GM18517 (cell line): Measurements from ENCODE around the gene IFI27L1.

Experiments
- ATAC-seq: cut with Tn5 transposase; IDR thresholded peaks from one replicate; pipeline ENCODE4 v1.9.1; 2021; ENCODE audit warnings: mild to moderate bottlenecking, moderate library complexity; ENCODE audit not compliant: unreplicated experiment

The IFI27L1 gene

GRCh38 chr14:94077823-94078222 is 3.3 kb upstream of the IFI27L1 start:
- ATAC-seq = no peak

DNA sequence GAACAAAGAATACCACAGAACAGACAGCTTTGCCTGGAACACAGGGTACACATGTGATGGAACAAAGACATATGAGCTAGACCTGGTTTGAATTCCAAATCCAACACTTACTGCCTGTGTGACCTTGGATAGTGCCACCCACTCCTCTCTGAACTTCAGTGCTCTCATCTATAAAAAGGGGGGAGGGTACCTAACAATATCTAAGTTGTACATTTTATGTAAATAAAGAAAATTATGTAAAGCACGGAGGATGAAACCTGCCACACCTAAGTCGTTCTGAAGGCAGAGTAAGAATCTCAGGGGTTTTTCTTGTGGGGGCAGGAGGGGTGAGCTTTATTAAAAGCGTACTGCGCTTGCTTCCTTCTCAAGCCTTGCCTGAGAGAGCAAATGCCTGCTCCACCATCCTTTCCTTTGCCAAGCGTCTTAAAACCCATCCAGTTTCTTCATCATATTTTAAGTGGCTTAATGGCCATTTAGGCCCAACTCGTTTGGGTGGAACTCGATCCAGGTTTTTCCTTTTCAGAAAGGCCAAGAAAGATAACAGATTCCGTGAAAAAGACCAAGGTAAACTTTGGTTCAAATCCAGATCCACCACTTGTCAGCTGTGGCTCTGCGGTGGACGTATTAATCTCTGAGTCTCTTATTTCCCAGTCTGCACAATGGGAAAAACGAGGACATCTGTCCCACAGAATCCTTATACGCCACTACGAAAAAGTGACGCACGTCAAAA is 1.1 kb upstream of the IFI27L1 start:
- no peak for ATAC-seq

DNA sequence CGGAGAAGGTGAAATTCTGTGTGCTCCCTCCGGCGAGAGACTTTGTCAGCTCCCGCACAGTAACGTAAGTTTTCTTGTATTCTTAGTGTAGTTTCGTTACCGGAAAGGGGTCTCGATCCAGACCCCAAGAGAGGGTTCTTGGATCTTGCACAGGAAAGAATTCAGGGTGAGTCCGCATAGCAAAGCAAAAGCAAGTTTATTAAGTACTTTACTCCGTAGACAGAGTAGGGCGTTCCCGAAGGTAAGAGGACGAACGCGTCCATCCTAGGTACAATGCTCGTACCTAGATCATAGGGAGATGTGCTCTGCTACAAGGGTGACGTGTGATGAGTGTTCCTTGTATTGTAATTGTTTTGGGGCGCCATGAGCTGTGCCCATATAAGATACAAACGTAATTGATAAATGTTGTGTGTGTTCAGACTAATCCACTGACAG is 293 bp downstream of the IFI27L1 start:
- peak; percentile 28 for ATAC-seq

DNA sequence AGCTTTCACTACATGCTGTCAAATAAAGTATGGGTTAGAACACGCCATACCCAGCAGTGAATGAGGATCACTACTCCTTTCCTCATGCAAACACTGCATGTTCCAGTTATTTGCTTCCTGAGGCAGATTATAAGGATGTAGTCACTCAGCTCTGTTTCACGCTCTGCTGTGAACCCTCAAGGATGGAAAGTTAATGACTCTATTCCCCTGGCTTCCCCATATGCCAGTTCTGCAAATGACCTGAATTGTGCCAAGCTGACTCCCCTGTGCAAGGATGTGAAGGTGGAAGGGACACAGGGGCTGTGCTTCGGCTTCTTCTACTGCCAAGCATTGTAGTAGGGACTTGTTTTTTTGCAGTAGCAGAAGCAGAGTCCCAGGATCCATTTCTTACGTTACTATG is 6.8 kb downstream of the IFI27L1 start:
- no peak for ATAC-seq

GRCh38 chr14:94088516-94088915 is 7.4 kb downstream of the IFI27L1 start:
- ATAC-seq = no peak

DNA sequence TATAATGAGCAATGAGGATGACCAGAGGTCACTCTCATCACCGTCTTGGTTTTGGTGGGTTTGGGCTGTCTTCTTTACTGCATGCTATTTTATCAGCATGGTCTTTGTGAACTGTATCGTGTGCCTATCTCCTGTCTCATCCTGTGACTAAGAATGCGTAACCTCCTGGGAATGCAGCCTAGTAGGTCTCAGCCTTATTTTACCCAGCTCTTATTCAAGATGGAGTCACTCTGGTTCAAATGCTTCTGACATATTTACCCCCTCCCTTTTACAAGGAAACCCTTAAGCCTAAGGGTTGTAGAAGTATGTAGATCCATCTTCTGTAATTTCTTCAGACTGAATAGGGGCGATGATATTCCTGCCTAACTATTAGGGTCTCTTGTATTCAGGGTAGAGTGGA is 8.4 kb downstream of the IFI27L1 start:
- no peak for ATAC-seq

- no peak for ATAC-seq
Observed at GRCh38 chr14:94093418-94093817, 12.3 kb downstream of the IFI27L1 start.

DNA sequence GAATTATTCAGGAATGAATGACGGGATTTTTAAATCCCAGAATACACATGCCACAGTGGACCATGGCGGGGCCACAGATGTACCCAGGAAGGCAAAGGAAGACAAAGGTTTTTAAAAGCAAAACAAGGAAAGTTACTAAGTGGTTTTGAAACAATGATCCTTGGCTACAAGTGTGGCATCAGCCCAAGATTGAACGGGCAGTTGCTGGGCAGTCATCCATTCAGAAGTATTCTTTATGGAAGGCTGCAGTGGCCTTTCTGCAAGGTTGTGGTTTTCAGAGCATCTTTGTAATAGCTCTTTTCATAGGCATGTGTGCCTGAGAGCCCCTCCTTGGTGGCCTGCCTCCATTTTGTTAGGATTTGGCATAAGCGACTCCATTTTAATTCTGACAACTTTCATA is 16.0 kb downstream of the IFI27L1 start:
- no peak for ATAC-seq

GRCh38 chr14:94098326-94098992 is 17.3 kb downstream of the IFI27L1 start:
- no peak for ATAC-seq

- no peak for ATAC-seq
Observed at GRCh38 chr14:94099006-94099405, 17.9 kb downstream of the IFI27L1 start.

GRCh38 chr14:94100847-94101246 is 19.7 kb downstream of the IFI27L1 start:
- no peak for ATAC-seq

DNA sequence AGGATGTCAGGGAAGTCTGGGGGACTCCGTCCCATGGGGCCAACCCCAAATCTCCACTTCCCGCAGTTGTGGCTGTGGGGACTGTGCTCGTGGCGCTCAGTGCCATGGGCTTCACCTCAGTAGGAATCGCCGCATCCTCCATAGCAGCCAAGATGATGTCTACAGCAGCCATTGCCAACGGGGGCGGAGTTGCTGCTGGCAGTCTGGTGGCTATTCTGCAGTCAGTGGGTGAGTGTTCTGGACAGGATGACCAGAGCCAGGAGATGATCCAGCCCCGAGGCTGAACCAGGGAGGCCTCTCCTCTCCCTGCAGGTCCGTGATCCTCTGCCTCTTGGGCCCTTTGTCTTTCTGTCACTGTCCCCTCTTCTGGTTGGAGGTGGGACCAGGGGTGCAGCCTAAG is 20.6 kb downstream of the IFI27L1 start:
- ATAC-seq = no peak

GRCh38 chr14:94102768-94103482 is 21.8 kb downstream of the IFI27L1 start:
- ATAC-seq = no peak

DNA sequence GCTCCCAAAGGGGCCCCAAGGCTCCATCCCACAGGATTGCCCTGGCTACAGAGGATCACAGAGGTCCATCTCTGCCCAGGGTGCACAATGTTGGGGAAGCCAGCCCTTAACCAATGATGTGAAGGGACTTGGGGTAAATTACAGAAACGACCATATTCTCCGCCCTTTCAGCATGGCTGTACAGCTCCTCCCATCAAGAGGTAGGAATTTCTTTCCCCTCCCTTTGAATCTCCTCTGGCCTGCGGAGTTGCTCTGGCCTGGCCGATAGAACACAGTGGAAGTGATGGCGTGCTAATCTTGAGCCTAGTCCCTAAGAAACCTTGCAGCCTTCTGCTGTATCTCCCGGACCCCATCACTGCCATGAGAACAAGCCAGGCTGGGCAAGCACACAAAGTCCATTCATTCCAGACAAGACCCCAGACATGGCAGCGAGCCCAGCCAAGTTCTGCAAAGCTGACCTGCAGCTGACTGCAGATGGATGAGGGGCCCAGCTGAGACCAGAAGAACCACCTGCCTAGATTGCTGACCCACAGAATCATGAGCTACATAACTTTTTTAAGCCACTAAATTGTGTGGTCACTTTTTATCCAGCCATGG is 22.5 kb downstream of the IFI27L1 start:
- no peak for ATAC-seq

DNA sequence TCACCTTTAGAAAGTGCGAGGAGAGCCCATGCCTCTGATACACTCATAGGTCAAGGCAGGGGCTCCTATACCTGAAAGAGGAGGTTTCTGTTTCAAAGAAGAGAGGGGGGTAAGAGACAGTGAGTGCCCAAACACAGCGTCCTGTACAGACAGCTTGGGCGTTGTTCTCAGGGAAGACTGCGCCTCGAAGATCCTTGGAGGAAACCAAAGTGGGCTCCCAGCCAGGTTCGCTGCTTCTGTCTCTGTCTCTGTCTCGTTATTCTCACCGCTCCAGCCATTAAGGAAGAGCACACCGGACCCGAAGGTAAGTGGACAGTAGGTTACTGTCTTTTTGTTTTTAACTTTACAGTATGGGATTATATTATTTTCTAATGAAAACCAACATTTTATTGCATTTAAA is 23.6 kb downstream of the IFI27L1 start:
- ATAC-seq = no peak

- no peak for ATAC-seq
Observed at GRCh38 chr14:94109915-94110250, 28.8 kb downstream of the IFI27L1 start.

GRCh38 chr14:94110552-94111181 is 29.6 kb downstream of the IFI27L1 start, which contains the start of gene IFI27:
TSS of gene IFI27 (plus strand) at chr14:94110736.
- no peak for ATAC-seq

DNA sequence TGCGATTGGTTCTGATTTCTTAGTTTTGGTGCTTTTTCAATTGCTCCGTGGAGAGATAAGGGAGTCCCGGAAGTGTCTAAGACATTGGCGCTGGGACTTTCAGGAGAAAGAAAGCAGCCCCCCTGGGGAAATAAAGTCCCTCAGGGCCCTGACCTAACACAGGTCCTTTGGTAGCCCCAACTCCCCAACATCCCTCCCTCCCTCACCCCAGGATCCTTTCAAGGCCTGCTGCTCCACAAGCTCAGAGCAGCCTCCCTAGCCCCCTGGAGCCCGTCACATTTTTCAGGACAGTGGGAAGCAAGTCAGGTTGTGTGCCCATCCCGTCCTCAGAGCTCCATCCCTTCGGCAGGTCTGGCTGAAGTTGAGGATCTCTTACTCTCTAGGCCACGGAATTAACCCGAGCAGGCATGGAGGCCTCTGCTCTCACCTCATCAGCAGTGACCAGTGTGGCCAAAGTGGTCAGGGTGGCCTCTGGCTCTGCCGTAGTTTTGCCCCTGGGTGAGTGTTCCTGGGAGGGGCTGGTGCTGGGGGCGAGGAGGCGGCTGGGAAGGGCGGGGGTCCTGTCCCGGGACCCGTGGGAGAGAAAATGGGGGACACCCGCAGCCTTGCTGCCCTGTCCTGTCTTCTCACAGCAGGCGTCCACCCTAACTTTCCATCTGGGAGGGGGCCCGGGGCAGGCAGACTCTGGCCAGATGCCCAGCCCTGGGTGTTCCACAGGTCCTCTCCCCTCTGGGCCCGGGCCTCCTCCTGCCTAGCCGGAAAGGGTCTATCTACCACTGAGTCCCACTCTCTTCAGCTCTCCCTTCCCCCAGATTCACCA is 30.4 kb downstream of the IFI27L1 start:
- ATAC-seq = no peak

- ATAC-seq = no peak
Observed at GRCh38 chr14:94112513-94113063, 31.5 kb downstream of the IFI27L1 start.

- no peak for ATAC-seq
Observed at GRCh38 chr14:94113073-94113472, 32.0 kb downstream of the IFI27L1 start.
